ENCODE results near the gene TET3.

TET3 gene

GRCh38 chr2:73987948-73988700, 3.4 kb downstream of the TET3 start:
- no peak for DNase-seq

- no peak for DNase-seq
Measured at GRCh38 chr2:73989972-73990371, 5.3 kb downstream of the TET3 start.

- DNase-seq = no peak
Measured at GRCh38 chr2:73990531-73990930, 5.8 kb downstream of the TET3 start.

GRCh38 chr2:73992036-73992435, 7.3 kb downstream of the TET3 start:
- DNase-seq = no peak

GRCh38 chr2:73993376-73993775, 8.7 kb downstream of the TET3 start:
- DNase-seq = no peak

GRCh38 chr2:73993778-73994177, 9.1 kb downstream of the TET3 start:
- DNase-seq = no peak

- no peak for DNase-seq
Measured at GRCh38 chr2:73994178-73994831, 9.6 kb downstream of the TET3 start.

- DNase-seq = no peak
Measured at GRCh38 chr2:73995810-73996209, 11.1 kb downstream of the TET3 start.

GRCh38 chr2:73997813-73998212, 13.1 kb downstream of the TET3 start:
- DNase-seq = no peak

- no peak for DNase-seq
Measured at GRCh38 chr2:73998451-73998850, 13.7 kb downstream of the TET3 start.

GRCh38 chr2:73998933-73999332, 14.2 kb downstream of the TET3 start:
- no peak for DNase-seq

GRCh38 chr2:73999881-74000597, 15.3 kb downstream of the TET3 start:
- DNase-seq = peak; percentile 32

- DNase-seq = no peak
Measured at GRCh38 chr2:74000666-74001065, 16.0 kb downstream of the TET3 start.

GRCh38 chr2:74001121-74001520, 16.4 kb downstream of the TET3 start:
- no peak for DNase-seq

- DNase-seq = peak; percentile 74
Measured at GRCh38 chr2:74001781-74002504, 17.2 kb downstream of the TET3 start.

GRCh38 chr2:74002505-74003421, 18.1 kb downstream of the TET3 start:
- DNase-seq = peak; percentile 85

- DNase-seq = peak; percentile 65
Measured at GRCh38 chr2:74003494-74004211, 18.9 kb downstream of the TET3 start.

GRCh38 chr2:74004212-74005182, 19.8 kb downstream of the TET3 start:
- DNase-seq = peak; percentile 48

- DNase-seq = peak; percentile 41
Measured at GRCh38 chr2:74005786-74006185, 21.1 kb downstream of the TET3 start.

GRCh38 chr2:74006459-74006858, 21.7 kb downstream of the TET3 start:
- DNase-seq = no peak

All from NCI-H2171 treated with DMSO at 0.1 percent for 48 hours (cell line).